GM21825 (cell line): Measurements from ENCODE around the gene TMEM141.
A peak's percentile ranks its signal among the peaks of the same experiment; 100 is the strongest.
"Not testable (repeated sequence)": the region's sequence is repeated elsewhere in the genome, so short reads cannot be mapped to it uniquely, and the experiment has no call there.

Experiments
- ATAC-seq: cut with Tn5 transposase; IDR thresholded peaks from one replicate; pipeline ENCODE4 v1.9.1; 2021; ENCODE audit warnings: mild to moderate bottlenecking, moderate library complexity; ENCODE audit not compliant: unreplicated experiment

The TMEM141 gene

GRCh38 chr9:136831002-136831719 lies 40.0 kb downstream of the TMEM141 start:
- ATAC-seq = no peak

- ATAC-seq = no peak
Measured at GRCh38 chr9:136831720-136832104, 40.6 kb downstream of the TMEM141 start.

- no peak for ATAC-seq
Measured at GRCh38 chr9:136832581-136832980, 41.4 kb downstream of the TMEM141 start.

- ATAC-seq = not testable (repeated sequence)
Measured at GRCh38 chr9:136833381-136834048, 42.4 kb downstream of the TMEM141 start.

GRCh38 chr9:136835162-136835931 lies 44.2 kb downstream of the TMEM141 start:
- no peak for ATAC-seq

- ATAC-seq = no peak
Measured at GRCh38 chr9:136835932-136836904, 45.1 kb downstream of the TMEM141 start.

GRCh38 chr9:136837146-136837855 lies 46.2 kb downstream of the TMEM141 start:
- no peak for ATAC-seq

- not testable (repeated sequence) for ATAC-seq
Measured at GRCh38 chr9:136837856-136838277, 46.7 kb downstream of the TMEM141 start.

GRCh38 chr9:136838314-136839228 lies 47.4 kb downstream of the TMEM141 start:
- ATAC-seq = no peak

GRCh38 chr9:136839229-136840139 lies 48.3 kb downstream of the TMEM141 start:
- no peak for ATAC-seq

GRCh38 chr9:136840140-136840876 lies 49.2 kb downstream of the TMEM141 start:
- ATAC-seq = no peak

GRCh38 chr9:136840877-136841645 lies 49.9 kb downstream of the TMEM141 start:
- no peak for ATAC-seq

- ATAC-seq = not testable (repeated sequence)
Measured at GRCh38 chr9:136841646-136842379, 50.7 kb downstream of the TMEM141 start.

- peak; percentile 48 for ATAC-seq
Measured at GRCh38 chr9:136842380-136842948, 51.3 kb downstream of the TMEM141 start, which contains the start of gene AJM1. AJM1 (plus strand) TSS chr9:136842478; CDS start chr9:136844415, 1,937 bp downstream.
